ENCODE results near the gene SWT1.
"Not testable (repeated sequence)": the region's sequence is repeated elsewhere in the genome, so short reads cannot be mapped to it uniquely, and the experiment has no call there.

Gene SWT1

GRCh38 chr1:185251928-185252327, 95.0 kb downstream of the SWT1 start:
- DNase-seq (ENCODE audit: low read depth): not testable (repeated sequence)

DNA sequence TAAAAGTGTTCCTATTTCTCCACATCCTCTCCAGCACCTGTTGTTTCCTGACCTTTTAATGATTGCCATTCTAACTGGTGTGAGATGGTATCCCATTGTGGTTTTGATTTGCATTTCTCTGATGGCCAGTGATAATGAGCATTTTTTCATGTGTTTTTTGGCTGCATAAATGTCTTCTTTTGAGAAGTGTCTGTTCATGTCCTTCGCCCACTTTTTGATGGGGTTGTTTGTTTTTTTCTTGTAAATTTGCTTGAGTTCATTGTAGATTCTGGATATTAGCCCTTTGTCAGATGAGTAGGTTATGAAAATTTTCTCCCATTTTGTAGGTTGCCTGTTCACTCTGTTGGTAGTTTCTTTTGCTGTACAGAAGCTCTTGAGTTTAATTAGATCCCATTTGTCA, 95.4 kb downstream of the SWT1 start:
- not testable (repeated sequence) for DNase-seq (ENCODE audit: low read depth)

DNA sequence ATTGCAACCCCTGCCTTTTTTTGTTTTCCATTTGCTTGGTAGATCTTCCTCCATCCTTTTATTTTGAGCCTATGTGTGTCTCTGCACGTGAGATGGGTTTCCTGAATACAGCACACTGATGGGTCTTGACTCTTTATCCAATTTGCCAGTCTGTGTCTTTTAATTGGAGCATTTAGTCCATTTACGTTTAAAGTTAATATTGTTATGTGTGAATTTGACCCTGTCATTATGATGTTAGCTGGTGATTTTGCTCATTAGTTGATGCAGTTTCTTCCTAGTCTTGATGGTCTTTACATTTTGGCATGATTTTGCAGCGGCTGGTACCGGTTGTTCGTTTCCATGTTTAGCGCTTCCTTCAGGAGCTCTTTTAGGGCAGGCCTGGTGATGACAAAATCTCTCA, 98.6 kb downstream of the SWT1 start:
- not testable (repeated sequence) for DNase-seq (ENCODE audit: low read depth)

GRCh38 chr1:185257116-185257949, 100.4 kb downstream of the SWT1 start:
- not testable (repeated sequence) for DNase-seq (ENCODE audit: low read depth)

DNA sequence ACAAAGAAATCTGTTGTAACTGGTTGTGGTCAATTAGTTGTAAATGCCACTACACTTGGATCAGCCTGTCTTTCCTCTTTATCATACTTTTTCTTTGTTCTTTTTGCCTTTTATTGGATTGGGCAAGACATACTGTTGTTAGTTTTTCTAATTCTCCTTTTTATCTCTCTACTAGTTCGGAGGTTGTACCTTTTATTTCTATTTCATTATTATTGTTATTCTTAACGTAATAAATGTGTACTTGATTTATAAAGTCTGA, 100.9 kb downstream of the SWT1 start:
- no peak for DNase-seq (ENCODE audit: low read depth)

DNA sequence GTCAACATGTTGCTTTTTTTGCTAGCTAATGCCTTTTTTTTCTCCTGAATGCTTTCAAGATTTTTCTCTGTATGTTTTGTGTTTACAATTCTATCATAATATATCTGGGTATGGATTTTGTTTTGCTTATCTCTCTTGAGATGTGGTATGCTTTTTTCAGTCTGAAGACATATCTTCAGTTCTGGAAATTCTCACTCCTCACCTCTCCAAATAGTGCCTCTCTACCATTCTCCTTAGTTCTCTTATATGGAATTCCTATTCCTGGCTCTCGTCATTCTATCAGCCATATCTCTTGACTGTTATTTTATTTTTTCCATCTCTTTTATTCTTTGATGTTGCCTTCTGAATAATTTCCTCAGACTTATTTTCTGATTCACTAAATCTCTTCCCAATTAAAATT, 101.7 kb downstream of the SWT1 start:
- DNase-seq (ENCODE audit: low read depth): no peak

GRCh38 chr1:185260611-185261010, 103.6 kb downstream of the SWT1 start:
- no peak for DNase-seq (ENCODE audit: low read depth)

DNA sequence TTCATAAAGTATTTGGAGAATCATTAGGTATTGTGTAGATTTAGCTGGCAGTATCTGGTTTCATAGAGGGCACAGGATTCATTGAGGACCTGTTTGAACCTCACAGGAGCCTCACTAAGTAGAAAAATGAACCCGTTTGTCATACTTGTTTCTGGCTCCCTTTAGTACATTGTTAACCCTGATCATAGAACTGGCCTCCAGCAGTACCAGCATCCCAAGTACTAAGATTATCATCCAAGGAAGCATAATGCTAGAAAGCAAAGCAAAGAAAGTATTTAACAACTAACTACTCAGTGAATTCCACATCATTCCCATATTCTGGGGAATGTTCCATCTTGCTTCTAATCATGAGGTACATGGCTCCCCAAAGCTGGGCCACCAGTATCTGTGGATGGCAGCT, 105.2 kb downstream of the SWT1 start:
- no peak for DNase-seq (ENCODE audit: low read depth)

- no peak for DNase-seq (ENCODE audit: low read depth)
Observed at GRCh38 chr1:185263292-185263691, 106.3 kb downstream of the SWT1 start.

DNA sequence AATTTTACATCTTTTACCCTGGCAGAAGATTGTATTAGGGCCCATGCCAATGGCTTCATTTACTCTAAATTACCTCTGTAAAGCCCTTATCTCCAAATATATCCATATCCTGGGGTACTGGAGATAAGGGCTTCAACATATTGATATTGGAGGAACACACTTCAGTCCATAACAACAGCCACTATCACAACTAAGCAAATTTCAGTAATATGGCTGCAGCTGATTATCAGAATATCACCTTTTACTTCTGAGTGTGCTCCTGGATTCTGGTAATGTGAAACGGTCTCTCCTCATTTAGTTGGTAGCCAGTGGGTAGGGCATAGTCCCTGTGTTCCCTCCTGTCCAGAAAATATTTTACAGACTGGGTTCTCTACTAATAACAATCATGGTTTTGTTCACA, 106.8 kb downstream of the SWT1 start:
- no peak for DNase-seq (ENCODE audit: low read depth)

DNA sequence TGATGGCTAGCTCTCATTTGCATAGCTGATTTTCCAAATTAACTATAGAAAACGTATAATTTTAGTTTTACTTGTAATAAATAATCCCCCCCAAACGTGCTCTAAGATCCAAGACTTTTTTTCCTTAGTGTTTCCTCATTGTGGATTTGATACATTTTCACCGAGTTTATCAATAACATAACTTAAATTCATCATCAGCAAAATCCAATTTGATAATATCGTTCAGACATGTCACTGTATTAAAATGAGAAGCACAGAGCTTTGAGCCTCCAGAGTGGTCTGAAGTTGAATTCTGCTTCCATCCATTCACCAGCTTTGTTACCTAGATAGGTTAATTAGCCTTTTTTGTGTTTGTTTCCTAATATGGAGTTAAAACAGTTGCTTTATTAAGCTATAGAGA, 108.3 kb downstream of the SWT1 start:
- DNase-seq (ENCODE audit: low read depth): no peak

- DNase-seq (ENCODE audit: low read depth): no peak
Observed at GRCh38 chr1:185267301-185267700, 110.3 kb downstream of the SWT1 start.

DNA sequence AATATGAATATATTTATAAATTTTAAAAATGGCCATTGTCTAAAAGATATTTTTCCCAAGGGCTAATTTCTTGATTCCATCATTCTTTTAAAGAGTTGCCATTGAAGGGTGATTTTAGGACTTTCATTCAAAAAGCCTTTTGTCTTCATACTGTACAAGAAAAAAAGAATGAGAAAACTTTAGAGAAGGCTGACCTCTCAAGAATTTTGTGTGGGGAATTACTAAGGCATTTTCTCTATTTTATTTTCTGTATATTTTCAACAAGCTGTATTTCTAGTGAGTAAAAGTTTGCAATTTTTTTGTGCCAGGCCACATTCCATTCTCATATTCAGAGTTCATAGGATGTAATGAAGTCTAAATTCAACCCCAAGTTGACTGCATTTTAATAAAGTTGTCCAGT, 110.7 kb downstream of the SWT1 start:
- no peak for DNase-seq (ENCODE audit: low read depth)

DNA sequence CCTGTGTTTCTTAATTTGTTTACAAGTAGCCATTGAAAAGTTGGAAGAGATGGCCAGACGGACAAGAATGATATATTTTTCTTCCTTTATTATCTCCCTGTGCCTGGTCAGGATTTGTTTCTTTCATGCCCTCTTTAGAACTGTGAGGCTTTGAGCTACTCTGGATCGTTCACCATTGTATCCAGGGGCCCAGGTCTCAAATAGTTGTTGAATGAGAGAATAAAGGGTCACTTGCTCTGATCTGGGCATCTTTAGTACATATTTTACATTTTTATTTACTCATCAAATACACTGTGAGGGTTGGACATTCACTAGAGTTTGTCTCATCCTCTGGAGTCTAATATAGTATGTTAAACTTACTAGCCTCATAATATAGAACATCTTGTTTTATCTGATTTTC, 111.4 kb downstream of the SWT1 start:
- DNase-seq (ENCODE audit: low read depth): no peak

DNA sequence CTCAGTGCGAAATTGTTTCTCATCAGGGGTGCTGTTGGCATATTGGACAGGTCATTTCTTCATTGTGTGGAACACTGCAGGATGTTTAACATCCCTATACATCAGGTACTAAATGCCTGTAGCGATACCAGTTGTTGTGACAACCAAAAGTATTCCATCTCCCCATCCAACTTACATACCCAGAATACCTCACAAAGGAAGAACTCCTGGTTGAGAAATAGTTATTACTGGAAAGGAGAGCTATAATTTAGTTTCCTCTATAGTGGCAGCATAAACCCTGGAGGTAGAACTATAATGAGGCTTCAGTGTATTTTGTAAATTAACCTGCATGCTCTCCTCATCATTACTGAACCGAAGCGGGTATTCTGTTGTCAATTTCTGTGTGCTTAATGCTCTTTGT, 115.0 kb downstream of the SWT1 start:
- no peak for DNase-seq (ENCODE audit: low read depth)

DNA sequence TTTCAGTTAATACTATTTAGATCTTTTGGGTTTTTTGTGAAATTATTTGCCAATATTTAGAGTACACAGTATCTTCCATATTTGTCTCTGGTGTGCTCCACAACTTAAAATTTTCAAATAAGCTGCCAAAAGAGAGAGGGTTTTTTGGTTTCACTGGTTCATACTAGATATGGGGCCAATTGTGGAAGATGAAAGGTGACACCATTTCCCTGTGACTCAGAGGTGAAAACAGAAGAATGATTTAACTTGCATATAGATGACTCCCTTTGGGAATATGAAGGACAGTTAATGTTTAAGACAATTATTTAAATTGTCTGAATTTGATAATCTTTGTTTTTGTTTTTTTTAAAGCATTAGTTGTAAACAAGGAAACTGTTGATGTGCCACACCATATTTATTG, 122.6 kb downstream of the SWT1 start:
- no peak for DNase-seq (ENCODE audit: low read depth)

- no peak for DNase-seq (ENCODE audit: low read depth)
Observed at GRCh38 chr1:185280589-185280988, 123.6 kb downstream of the SWT1 start.

- no peak for DNase-seq (ENCODE audit: low read depth)
Observed at GRCh38 chr1:185281245-185281644, 124.3 kb downstream of the SWT1 start.

DNA sequence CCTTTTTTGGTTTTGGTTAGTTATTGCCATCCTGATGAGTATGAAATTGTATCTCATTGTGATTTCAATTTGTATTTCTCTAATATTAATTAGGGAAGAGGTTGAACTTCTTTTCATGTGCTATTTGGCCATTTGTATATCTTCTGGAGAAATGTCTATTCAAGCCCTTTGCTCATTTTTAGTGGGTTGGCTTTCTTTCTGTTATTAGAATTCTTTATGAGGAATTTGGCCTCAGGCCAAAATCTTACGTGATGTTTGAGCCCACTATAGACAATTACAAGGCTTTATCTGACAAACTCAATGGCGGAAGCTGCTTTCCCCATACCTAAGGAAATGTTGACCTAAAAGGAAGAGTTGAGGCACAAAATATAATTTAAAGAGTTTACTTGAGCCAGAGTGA, 127.1 kb downstream of the SWT1 start:
- DNase-seq (ENCODE audit: low read depth): no peak

DNA sequence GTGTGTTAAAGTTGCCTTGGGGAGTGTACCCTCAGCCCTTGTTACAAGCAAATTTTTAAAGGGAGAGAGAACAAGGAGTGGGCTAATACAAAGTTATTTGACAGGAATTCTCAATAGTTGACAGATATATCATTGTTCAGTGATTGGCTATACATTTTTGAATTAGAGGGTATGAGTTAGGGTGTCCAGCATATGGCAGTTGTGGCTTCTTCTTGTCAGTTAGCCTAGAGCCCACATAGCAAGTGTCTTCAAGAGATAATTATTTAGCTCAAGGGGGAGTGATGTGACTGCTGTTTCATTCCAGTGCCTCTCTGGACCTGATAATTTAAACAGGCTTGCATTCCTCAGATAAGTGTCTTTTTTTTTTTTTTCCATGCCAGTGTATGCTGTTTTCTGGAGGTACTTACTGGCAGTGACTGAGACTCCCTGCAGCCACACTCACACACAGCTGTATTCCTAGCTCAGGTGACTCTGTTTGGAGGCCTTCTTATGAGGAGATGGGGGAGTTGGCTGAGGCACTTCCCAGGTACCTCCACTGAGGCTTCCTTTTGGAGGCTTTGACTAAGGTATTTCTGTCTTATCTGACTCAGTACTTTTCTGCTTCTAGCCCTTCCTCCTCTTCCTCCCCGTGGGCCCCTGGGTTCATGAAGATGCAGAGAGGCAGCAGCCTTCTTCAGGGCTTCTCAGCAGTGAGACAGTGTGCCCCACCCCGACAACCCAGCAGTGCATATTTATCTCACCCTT, 127.7 kb downstream of the SWT1 start:
- DNase-seq (ENCODE audit: low read depth): no peak

- no peak for DNase-seq (ENCODE audit: low read depth)
Observed at GRCh38 chr1:185287451-185287850, 130.5 kb downstream of the SWT1 start.

GRCh38 chr1:185288435-185288834, 131.5 kb downstream of the SWT1 start:
- DNase-seq (ENCODE audit: low read depth): no peak

DNA sequence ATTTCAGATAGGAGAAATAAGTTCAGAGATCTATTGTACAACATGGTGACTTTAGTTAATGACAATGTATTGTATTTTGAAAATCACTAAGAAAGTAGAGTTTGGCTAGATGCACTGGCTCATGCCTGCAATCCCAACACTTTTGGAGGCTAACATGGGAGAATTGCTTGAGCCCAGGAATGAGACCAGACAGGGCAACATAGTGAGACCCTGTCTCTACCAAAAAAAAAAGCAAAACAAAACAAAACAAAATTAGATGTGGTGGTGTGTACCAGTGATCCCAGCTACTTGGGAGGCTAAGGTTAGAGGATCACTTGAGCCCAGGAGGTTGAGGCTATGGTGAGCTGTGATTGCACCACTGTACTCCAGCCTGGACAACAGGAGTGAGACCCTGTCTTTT, 132.9 kb downstream of the SWT1 start:
- no peak for DNase-seq (ENCODE audit: low read depth)

DNA sequence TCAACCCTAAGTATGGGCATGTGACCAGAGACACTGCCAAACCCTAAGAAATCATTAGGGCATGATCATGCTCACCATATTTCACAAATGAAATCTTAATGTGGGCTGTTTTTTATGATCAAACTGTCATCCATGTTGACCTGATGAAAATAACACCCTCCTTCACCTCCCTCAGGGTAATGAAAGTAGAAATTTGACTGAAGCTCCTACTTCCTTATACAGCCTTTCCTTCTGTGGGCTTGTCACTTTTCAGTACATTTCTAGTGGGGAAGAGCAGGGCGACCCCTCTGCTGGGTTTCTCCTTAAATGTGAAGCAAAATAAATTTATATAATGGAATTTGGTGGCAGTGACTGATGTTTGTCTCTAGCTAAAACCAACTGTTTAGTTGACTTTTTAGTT, 134.2 kb downstream of the SWT1 start:
- no peak for DNase-seq (ENCODE audit: low read depth)
